Measurements from ENCODE around the gene C16orf74. TPM values are rescaled to one million over a fixed set of nuclear protein-coding genes. Genes with fewer than 3 reads are reported as not detected.
A peak's percentile ranks its signal among the peaks of the same experiment; 100 is the strongest.

C16orf74 gene
- total and polyA plus RNA-seq, 2 of the 13 experiments (the other 11 are each of a cell fraction or from before 2014, with no cell fraction given) = 0.13 to 0.29 TPM

- TF ChIP-seq ZBTB37 (CRISPR knock-in tag; IDR thresholded peaks at IDR 0.05) (no peak), ZNF354B (CRISPR knock-in tag; IDR thresholded peaks at IDR 0.05) (no peak), KLF16 (CRISPR knock-in tag; IDR thresholded peaks at IDR 0.05) (peak; percentile 40 to 85; a peak in 1 of 4 replicates)
These were observed 48.8 kb upstream of the C16orf74 start, which contains the start of the genes COX4I1 and EMC8 (continued) for GRCh38 chr16:85799497-85800320.

DNA sequence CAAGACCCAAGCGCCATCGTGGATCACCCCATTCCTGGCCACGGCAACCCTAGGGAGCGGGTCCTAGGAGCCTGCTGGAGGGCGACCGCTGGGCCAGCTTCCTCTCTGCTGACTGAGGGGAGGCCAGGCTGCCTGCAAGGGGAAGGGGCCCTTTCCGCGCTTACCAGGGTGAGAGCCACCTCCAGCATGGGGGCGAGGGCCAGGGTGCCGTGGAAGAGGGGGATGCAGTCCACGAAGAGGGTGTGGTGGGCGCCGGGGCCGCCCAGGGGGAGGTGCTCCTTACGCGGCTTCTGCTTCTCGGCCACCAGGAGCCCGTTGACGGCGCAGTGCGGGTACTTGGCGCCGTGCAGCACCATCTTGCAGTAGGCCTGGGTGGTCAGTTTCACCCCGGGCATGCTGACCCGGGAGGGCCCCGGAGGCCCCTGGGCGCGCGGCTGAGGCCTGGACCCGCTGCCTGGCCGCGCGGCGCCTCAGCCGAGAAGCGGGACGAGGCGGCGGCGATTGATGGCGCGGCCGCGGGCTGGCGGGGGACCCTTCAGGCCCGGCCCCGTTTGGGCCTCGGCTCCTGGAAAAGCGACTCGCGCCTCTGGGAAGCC is 48.1 kb upstream of the C16orf74 start:
- POLR2A ChIA-PET = interaction anchor here (0.6 to 0.9 kb wide), 3 partner anchors 10 to 49 kb away, joined by 3 to 5 read pairs (median 3); no protein-coding TSS in a partner anchor
- in situ Hi-C loops (cut with HindIII; ENCODE audit: extremely low pct_ligation_motif_present, low pct_unique_long_range_greater_than_20kb) = no loop called here
- DNase-seq (ENCODE audit: low spot score) = no peak
- TF ChIP-seq FOXO4 (CRISPR knock-in tag; conservative IDR thresholded peaks at IDR 0.05) (no peak), ZNF446 (CRISPR knock-in tag; IDR thresholded peaks at IDR 0.05) (peak; percentile 81), CC2D1A (CRISPR knock-in tag; IDR thresholded peaks at IDR 0.05) (no peak), PRDM10 (CRISPR knock-in tag; IDR thresholded peaks at IDR 0.05; ENCODE audit: low read depth) (0 out of 2 replicates have a peak, but pooled peaks have one; percentile 10), MTA1 (CRISPR knock-in tag; IDR thresholded peaks at IDR 0.05; ENCODE audit: borderline replicate concordance) (no peak), DR1 (CRISPR knock-in tag; IDR thresholded peaks at IDR 0.05) (no peak), ZBTB38 (CRISPR knock-in tag; IDR thresholded peaks at IDR 0.05) (no peak), HNRNPL (IDR thresholded peaks at IDR 0.05; ENCODE audit: low read depth, low read length) (0 out of 2 replicates have a peak, but pooled peaks have one; percentile 15), ZNF777 (CRISPR knock-in tag; IDR thresholded peaks at IDR 0.05) (0 out of 2 replicates have a peak, but pooled peaks have one; percentile 5), ZNF550 (CRISPR knock-in tag; IDR thresholded peaks at IDR 0.05; ENCODE audit: borderline replicate concordance) (0 out of 2 replicates have a peak, but pooled peaks have one; percentile 11), ELF1 (CRISPR knock-in tag; IDR thresholded peaks at IDR 0.05) (no peak)

More for the DNA sequence above, 48.1 kb upstream of the C16orf74 start:
- peak overlapping the region; percentile 85 to 100 (median 89) for H3K4me3 ChIP-seq (replicated peaks in 1 of 3; ENCODE audit: insufficient read depth in 1 of 3, low read depth in 2 of 3, low read length in 3 of 3)
- no TSS peak for BruUV-seq (replicated peaks)
- no peak for FAIRE-seq
- peak overlapping the region; percentile 87 for H3K4me2 ChIP-seq (ENCODE audit: low read depth, low read length)
- intact Hi-C loops (cut with micrococcal nuclease; ENCODE audit: unreplicated experiment) = no loop called here
- peak overlapping the region; percentile 92 for H3K27ac ChIP-seq (ENCODE audit: extremely low read length, insufficient read depth, low read length)
- peaks cover 45% of the 10 kb centered on the region for H3K4me1 ChIP-seq (ENCODE audit: insufficient read depth, low read length)
- H3K9ac ChIP-seq (ENCODE audit: insufficient read depth, low read depth, low read length) = peak overlapping the region; percentile 97
- peak; percentile 64 for ATAC-seq
- whole genome bisulfite sequencing (ENCODE audit: low lambda C conversion rate) = under 1% methylated on average over 19 of the region's 51 CpGs
- peaks cover 84% of the 10 kb centered on the region for H3K79me2 ChIP-seq (ENCODE audit: insufficient read depth, low read length)
- no peaks in the 10 kb centered on the region for H3K9me3 ChIP-seq (ENCODE audit: low read length)
- H3K27me3 ChIP-seq (ENCODE audit: control insufficient read depth in 1 of 2, insufficient read depth in 2 of 2, low read length in 2 of 2) = no peaks in the 10 kb centered on the region; a peak in 1 of 5 replicates
- H4K20me1 ChIP-seq (ENCODE audit: insufficient read depth, low read length) = peaks cover 24% of the 10 kb centered on the region
- CTCF ChIA-PET (ENCODE audit: low intra/inter-chr PET ratio, low total read pairs) = no interaction called here
- H3K36me3 ChIP-seq (replicated peaks in 1 of 2; ENCODE audit: control insufficient read depth in 1 of 2, insufficient read depth in 2 of 2, low read length in 2 of 2) = peaks cover 31 to 60% of the 10 kb centered on the region in 2 experiments
- H2AFZ ChIP-seq (ENCODE audit: low read length) = no peak overlapping the region
